GM21515 (cell line): ENCODE results near the gene METTL3.
A peak's percentile ranks its signal among the peaks of the same experiment; 100 is the strongest.

ENCODE experiments used
- ATAC-seq: cut with Tn5 transposase; IDR thresholded peaks from one replicate; pipeline ENCODE4 v1.9.1; 2021; ENCODE audit not compliant: unreplicated experiment

Gene METTL3

DNA sequence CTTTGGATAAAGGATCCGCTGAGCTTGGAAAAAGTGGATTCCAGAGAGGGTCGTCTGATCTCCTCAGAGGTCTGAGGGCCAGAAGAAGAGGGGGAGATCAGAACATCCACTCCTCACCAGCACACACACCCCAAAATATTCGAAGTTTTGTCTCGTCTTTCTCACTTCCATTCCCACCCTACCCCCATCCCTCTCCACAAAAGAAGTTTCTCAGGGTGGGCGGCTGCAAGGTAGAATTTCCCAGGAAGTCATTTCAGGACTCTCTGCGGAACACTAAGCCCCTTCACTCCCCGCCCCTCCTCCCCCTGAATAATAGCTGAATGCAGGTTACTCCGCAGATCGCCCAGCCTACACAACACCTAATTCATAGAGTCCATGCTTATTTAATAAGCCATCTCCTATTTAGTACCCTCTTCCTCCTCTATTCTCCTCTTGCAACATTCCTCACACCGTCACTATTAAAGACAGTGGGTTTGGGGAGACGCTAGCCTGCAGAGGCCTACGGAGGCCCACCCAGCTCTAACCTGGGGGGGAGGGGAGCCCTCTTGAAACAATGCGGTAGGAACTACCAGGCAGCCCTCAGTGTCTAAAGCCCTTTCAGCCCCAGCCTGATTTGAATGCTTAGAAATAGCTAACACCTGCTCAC, 15.7 kb upstream of the METTL3 start:
- no peak for ATAC-seq

GRCh38 chr14:21525962-21526671, 15.0 kb upstream of the METTL3 start, which contains the start of gene SALL2:
TSS of gene SALL2 (minus strand) at chr14:21526346. CDS start at chr14:21526127, 219 bp downstream.
- ATAC-seq: no peak

- ATAC-seq: no peak
Observed at GRCh38 chr14:21525571-21525961, 14.4 kb upstream of the METTL3 start.

DNA sequence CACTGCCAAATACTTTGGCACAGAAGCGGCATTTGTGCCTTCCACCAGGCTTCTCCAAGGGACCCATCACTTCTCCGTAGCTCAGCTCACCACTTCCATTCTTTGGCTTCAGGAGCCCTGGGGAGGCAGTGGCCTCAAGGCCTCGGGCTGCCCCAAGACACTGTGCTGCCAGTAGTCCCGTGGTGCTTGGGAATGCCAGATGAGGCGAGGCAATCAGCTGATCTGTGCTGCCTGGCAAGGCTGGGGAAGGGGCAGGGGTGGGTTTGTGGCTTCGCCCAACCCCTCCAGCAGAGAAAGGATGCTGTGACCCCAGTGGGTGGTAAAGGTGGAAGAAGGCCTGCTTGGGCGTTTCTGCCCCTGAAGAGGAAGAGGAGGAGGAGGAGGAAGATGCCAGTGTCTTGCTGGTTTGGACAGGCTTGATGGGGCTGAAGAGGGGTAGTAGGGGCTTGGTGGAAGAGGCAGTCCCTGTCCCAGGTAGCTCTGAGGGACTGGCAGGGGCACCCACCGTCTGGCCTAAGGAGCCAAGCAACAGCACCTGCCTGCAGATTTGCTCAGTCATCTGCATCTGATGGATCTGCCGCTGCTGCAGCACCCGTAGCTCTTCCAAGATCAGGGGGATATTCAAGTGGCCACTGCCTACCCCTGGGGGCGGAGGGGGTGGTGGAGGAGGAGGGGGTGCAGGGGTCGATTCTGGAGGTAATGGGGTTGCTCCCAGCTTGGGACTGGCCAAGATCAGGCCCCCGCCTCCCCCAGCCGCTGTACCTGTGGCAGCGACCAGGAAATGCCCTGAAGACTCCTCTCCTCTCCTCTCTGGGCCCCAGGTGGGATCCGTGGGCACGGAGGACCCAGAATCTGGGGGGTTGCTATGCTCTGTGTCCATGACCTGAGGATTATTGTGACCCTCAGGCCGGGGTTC, 13.7 kb upstream of the METTL3 start:
- ATAC-seq: no peak

DNA sequence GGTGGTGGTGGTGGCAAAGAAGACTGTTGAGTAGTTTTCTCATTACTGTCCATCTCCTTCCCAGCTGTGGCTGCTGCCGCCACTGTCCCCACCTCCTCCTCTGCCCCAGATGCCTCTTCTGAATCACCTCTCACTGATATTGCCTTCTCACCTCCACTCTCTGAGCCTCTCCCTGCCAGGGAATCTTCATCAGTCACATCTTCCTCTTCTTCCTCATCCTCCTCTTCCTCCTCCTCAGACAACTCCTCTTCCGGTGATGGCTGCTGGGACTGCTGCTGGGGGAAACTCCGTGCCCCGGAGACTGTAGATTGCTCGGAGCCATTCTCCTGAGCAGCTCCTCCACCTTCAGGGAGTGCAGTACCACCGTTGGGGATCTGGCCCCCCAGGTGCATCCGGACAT, 12.1 kb upstream of the METTL3 start:
- ATAC-seq: no peak

DNA sequence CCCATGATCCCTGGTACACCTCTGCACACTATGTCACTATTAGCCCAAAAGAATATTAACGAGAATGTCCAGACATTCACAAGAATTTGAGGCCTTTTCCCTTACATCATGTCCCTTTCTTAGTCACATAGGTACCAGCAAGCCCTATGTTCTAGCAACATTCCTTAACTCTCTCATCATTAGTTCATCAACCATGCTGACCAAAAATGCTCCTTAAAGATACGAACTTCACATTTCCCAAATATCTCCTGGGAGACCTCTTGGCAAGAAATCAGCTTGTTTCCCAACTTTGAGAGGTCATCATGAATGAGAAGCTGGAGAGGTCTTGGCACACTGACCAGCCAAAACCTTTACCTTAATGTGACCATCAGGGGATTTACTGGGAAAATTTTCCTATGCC, 10.4 kb upstream of the METTL3 start:
- ATAC-seq: no peak

DNA sequence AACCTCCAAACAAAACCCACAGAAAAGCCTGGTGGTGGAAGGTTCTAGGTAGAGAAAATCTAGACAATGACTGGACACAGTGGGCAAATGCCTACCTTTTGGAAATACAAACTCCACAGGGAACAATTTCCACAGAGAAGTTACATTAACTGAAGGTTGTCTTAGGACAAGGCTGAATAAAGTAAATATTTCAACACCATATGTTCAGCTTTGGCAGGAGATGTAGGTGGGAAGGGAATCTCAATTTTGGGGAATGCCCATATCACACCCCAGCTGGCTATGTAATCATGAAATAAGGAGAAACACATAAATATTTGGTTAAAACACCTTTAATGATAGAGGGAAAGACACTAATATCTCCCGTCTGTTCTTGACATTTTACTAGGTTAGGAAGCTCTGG, 9.6 kb upstream of the METTL3 start:
- ATAC-seq: no peak

DNA sequence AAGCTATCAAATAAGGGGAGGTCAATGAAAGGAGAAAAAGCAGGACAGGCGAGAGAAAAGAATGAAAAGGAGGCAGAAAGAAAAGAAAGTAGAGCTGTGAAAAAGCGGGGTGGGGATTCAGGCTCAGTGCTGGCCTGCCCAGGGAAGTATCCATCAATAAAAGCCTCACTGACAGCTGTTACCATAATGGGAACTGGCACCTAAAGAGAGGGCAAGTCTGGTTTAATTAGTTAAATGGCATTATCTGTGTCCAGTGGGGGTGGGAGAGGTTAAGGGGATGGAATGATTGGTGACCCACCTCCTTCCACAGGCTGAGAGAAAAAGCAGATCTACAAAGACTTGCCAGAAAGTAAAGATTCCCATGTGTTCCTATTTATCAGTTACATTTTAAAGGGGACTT, 7.6 kb upstream of the METTL3 start:
- ATAC-seq: no peak

- ATAC-seq: no peak
Observed at GRCh38 chr14:21514341-21514740, 3.2 kb upstream of the METTL3 start.

DNA sequence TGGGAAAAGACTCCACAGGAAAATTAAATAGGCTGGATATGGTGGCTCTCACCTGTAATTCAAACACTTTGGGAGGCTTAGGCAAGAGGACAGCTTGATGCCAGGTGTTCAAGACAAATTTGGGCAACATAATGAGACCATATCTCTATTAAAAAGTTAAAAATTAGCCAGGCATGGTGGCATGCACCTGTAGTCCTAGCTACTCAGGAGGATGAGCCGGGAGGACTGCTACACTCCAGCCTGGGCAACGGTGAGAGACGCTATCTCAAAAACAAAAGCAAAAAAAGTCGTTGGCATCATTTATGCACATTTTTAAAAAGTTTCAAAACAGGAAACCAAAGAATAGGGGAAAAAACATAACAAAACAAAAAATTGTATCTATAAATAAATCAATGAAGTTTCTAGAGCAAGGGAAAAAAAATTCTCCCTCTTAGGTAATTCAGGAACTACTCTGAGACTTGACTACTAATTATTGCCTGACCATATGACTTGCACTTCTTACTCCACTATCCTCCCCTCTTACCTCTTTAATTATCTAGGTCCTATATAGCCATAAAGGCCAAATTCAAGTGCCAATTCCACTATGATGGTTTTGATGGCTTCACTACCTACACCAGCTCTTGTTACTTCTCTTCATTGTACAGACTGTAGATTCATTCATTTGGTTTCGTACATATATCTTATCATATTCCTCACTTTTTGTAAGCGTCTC, 1.6 kb downstream of the METTL3 start:
- no peak for ATAC-seq

- ATAC-seq: no peak
Observed at GRCh38 chr14:21506557-21506956, 4.6 kb downstream of the METTL3 start.

DNA sequence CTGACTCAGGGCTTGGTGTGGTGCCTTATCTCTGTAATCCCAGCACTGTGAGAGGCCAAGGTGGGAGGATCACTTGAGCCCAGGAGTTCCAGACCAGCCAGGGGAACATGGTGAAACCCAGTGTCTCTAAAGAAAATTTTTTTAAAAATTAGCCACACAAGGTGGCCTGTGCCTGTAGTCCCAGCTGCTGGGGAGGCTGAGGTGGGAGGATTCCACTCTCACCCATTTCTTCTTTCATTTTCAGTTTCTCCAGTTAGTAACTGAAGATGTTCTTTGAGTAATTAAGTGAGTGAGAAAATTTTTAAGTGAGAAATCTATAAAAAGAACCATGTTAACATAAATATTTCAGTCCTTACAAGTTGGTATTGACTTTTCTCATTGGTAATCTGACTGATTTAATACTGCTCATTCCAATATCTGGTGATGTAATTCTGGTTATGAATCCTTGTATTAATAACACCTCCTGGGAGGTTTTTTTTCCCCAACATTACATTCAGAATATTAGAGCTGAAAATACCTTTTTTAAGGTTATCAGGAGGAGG, 6.1 kb downstream of the METTL3 start:
- peak; percentile 53 for ATAC-seq

- no peak for ATAC-seq
Observed at GRCh38 chr14:21503376-21503775, 7.8 kb downstream of the METTL3 start.

DNA sequence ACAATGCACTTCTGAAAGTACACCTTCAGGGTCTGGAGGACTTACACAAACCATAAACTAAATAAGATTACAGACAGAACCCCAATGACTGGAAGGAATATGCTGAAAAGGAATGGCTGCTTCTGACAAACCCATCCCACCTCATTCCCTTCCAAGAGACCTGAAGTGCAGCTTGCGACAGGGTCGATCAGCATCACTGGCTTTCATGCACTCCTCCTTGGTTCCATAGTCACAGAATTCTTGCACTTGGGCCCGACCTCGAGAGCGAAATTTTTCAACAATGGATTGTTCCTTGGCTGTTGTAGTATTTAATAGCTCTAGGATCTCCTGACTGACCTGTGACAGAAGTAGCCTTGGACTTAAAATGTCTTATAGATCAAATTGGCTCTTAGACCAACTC, 9.6 kb downstream of the METTL3 start:
- ATAC-seq: no peak

GRCh38 chr14:21498540-21499526, 12.3 kb downstream of the METTL3 start:
- ATAC-seq: no peak

GRCh38 chr14:21496453-21496852, 14.7 kb downstream of the METTL3 start:
- ATAC-seq: no peak

GRCh38 chr14:21494902-21495762, 16.0 kb downstream of the METTL3 start:
- ATAC-seq: no peak

DNA sequence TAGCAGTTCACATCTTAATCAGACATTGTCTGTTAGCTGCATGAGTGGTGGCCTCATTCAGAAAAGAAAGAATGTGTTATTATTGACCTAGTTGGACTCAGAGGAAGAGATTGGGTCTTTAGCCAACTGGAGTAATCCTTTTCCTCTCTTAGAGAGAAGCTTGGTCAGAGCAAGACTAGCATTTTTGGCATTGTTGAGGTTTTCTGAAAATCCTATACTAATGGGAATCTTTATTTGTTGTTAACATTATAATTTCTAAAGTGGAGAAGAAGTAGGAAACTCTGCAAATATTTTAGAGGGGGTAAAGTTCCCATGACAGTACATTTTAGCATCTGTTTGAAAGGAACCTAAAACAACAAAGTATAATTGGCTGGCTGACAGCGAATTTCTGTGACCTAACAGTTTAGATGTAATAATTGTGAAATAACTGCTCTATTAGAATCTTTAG, 24.5 kb downstream of the METTL3 start:
- no peak for ATAC-seq
